Trophoblast cell (in vitro differentiated cells and primary cell): ENCODE results near the gene PEX5.

ENCODE experiments used
- DNase-seq, 2 donors: peaks; one replicate each; pipeline ENCODE4 v3.0.0-alpha.2; 2016
- H2AFZ ChIP-seq: 2 replicates; pipeline ENCODE4 v1.6.1; 2013; ENCODE audit warnings: low read length, moderate library complexity, mild to moderate bottlenecking; ENCODE audit not compliant: insufficient read depth, poor library complexity
- H2AK5ac ChIP-seq: 2 replicates; pipeline ENCODE4 v1.6.1; 2013; ENCODE audit warnings: mild to moderate bottlenecking, low read length
- H2BK120ac ChIP-seq: 2 replicates; pipeline ENCODE4 v1.6.1; 2013; ENCODE audit warnings: low read length, mild to moderate bottlenecking, moderate library complexity; ENCODE audit not compliant: insufficient read depth, poor library complexity
- H2BK12ac ChIP-seq: 2 replicates; pipeline ENCODE4 v1.6.1; 2013; ENCODE audit warnings: mild to moderate bottlenecking, low read length, moderate library complexity
- H2BK5ac ChIP-seq: 2 replicates; pipeline ENCODE4 v1.6.1; 2013; ENCODE audit warnings: low read length, low read depth, moderate library complexity, mild to moderate bottlenecking; ENCODE audit not compliant: poor library complexity
- H3K14ac ChIP-seq: 2 replicates; pipeline ENCODE4 v1.6.1; 2013; ENCODE audit warnings: mild to moderate bottlenecking, low read length
- H3K18ac ChIP-seq: 2 replicates; pipeline ENCODE4 v1.6.1; 2013; ENCODE audit warnings: mild to moderate bottlenecking, low read length
- H3K23ac ChIP-seq: 2 replicates; pipeline ENCODE4 v1.6.1; 2013; ENCODE audit warnings: low read length
- H3K27ac ChIP-seq: 2 replicates; pipeline ENCODE4 v1.5.1; 2013; ENCODE audit warnings: low read depth, mild to moderate bottlenecking, inconsistent platforms, low read length, moderate library complexity
- H3K27me3 ChIP-seq: 2 replicates; pipeline ENCODE4 v1.6.1; 2013; ENCODE audit warnings: inconsistent platforms, mild to moderate bottlenecking, low read length, moderate library complexity; ENCODE audit not compliant: insufficient read depth
- H3K36me3 ChIP-seq, 2 experiments: 1 replicate in 1 of 2; 2 replicates in 1 of 2; pipeline ENCODE4 v1.6.1; 2013; ENCODE audit warnings: low read length in 2 of 2, mild to moderate bottlenecking in 2 of 2, moderate library complexity in 1 of 2; ENCODE audit not compliant: insufficient read depth in 2 of 2, control insufficient read depth in 1 of 2
- H3K4ac ChIP-seq: 2 replicates; pipeline ENCODE4 v1.6.1; 2013; ENCODE audit warnings: low read depth, mild to moderate bottlenecking, low read length, moderate library complexity
- H3K4me1 ChIP-seq, 2 experiments: 1 replicate in 1 of 2; 2 replicates in 1 of 2; pipeline ENCODE4 v1.6.1; 2013; ENCODE audit warnings: low read length in 2 of 2, mild to moderate bottlenecking in 2 of 2, moderate library complexity in 1 of 2; ENCODE audit not compliant: insufficient read depth in 2 of 2, control insufficient read depth in 1 of 2
- H3K4me2 ChIP-seq: 2 replicates; pipeline ENCODE4 v1.6.1; 2013; ENCODE audit warnings: inconsistent platforms, mild to moderate bottlenecking, low read length, moderate library complexity
- H3K4me3 ChIP-seq: 2 replicates; pipeline ENCODE4 v1.5.1; 2013; ENCODE audit warnings: mild to moderate bottlenecking, low read depth, low read length, inconsistent platforms
- H3K79me1 ChIP-seq: one replicate; pipeline ENCODE4 v1.6.1; 2013; ENCODE audit warnings: low read length
- H3K79me2 ChIP-seq: 2 replicates; pipeline ENCODE4 v1.6.1; 2013; ENCODE audit warnings: low read length, mild to moderate bottlenecking; ENCODE audit not compliant: control insufficient read depth, insufficient read depth, poor library complexity
- H3K9ac ChIP-seq: 2 replicates; pipeline ENCODE4 v1.6.1; 2013; ENCODE audit warnings: mild to moderate bottlenecking, low read length
- H3K9me3 ChIP-seq: 2 replicates; pipeline ENCODE4 v1.6.1; 2013; ENCODE audit warnings: low read depth, mild to moderate bottlenecking, control low read depth, inconsistent platforms, low read length; ENCODE audit not compliant: insufficient read depth
- H4K12ac ChIP-seq: 2 replicates; pipeline ENCODE4 v1.6.1; 2013; ENCODE audit warnings: low read depth, mild to moderate bottlenecking, low read length, moderate library complexity
- H4K8ac ChIP-seq: 2 replicates; pipeline ENCODE4 v1.6.1; 2013; ENCODE audit warnings: low read depth, mild to moderate bottlenecking, low read length, moderate library complexity
- H4K91ac ChIP-seq: one replicate; pipeline ENCODE4 v1.6.1; 2013; ENCODE audit warnings: low read depth, mild to moderate bottlenecking, low read length, moderate library complexity
- WGBS: extraction: QIAGEN DNeasy Blood & Tissue Kit; methylation state at CpG from one replicate; pipeline ENCODE4 v1.1.7; 2013; ENCODE audit warnings: missing lambda C conversion rate; ENCODE audit not compliant: insufficient read length, insufficient coverage; ENCODE audit errors: extremely low coverage; 5-methylcytosine and 5-hydroxymethylcytosine counted together

PEX5 gene

GRCh38 chr12:7171854-7172253, 17.6 kb upstream of the PEX5 start:
- Histone ChIP-seq H3K18ac (no peak overlapping the region), H3K4me2 (no peak overlapping the region), H3K9me3 (peaks cover 11% of the 10 kb centered on the region), H3K4ac (no peak overlapping the region), H3K9ac (no peak overlapping the region), H3K23ac (no peak overlapping the region), H3K4me3 (no peak overlapping the region), H4K91ac (no peak overlapping the region), H2BK120ac (no peak overlapping the region), H2AK5ac (no peak overlapping the region), H3K27me3 (no peaks in the 10 kb centered on the region), H4K12ac (no peak overlapping the region), H3K36me3 (no peaks in the 10 kb centered on the region), H2BK12ac (no peak overlapping the region), H3K4me1 (no peaks in the 10 kb centered on the region), H3K27ac (no peak overlapping the region), H2AFZ (no peak overlapping the region), H3K79me2 (no peaks in the 10 kb centered on the region), H4K8ac (no peak overlapping the region), H2BK5ac (no peak overlapping the region), H3K79me1 (no peaks in the 10 kb centered on the region), H3K14ac (no peak overlapping the region)
- no peak for DNase-seq
- no CpG with 5 or more reads among the region's 1 CpG for WGBS

GRCh38 chr12:7175493-7175892, 14.0 kb upstream of the PEX5 start:
- no peak overlapping the region for H3K14ac ChIP-seq
- H3K4me1 ChIP-seq = no peaks in the 10 kb centered on the region
- no peak overlapping the region for H3K9ac ChIP-seq
- no peak overlapping the region for H2BK120ac ChIP-seq
- no peaks in the 10 kb centered on the region for H3K79me1 ChIP-seq
- no peak overlapping the region for H3K4ac ChIP-seq
- no peak overlapping the region for H3K4me2 ChIP-seq
- H2AFZ ChIP-seq = no peak overlapping the region
- DNase-seq = no peak
- H2BK12ac ChIP-seq = no peak overlapping the region
- no peak overlapping the region for H3K18ac ChIP-seq
- H3K9me3 ChIP-seq = peaks cover 7% of the 10 kb centered on the region
- no peak overlapping the region for H3K4me3 ChIP-seq
- H3K27ac ChIP-seq = no peak overlapping the region
- H2AK5ac ChIP-seq = no peak overlapping the region
- no peak overlapping the region for H3K23ac ChIP-seq
- H3K27me3 ChIP-seq = no peaks in the 10 kb centered on the region
- H3K79me2 ChIP-seq = no peaks in the 10 kb centered on the region
- no peak overlapping the region for H2BK5ac ChIP-seq
- no peak overlapping the region for H4K8ac ChIP-seq
- H4K91ac ChIP-seq = no peak overlapping the region
- no peak overlapping the region for H4K12ac ChIP-seq
- no peaks in the 10 kb centered on the region for H3K36me3 ChIP-seq

GRCh38 chr12:7176595-7176994, 12.9 kb upstream of the PEX5 start:
- no CpG with 5 or more reads among the region's 2 CpGs for WGBS
- Histone ChIP-seq H2AK5ac (no peak overlapping the region), H4K91ac (no peak overlapping the region)

GRCh38 chr12:7178481-7178880, 11.0 kb upstream of the PEX5 start:
- H3K23ac ChIP-seq = no peak overlapping the region
- H3K79me1 ChIP-seq = no peaks in the 10 kb centered on the region
- DNase-seq = no peak
- no peak overlapping the region for H3K27ac ChIP-seq
- H4K91ac ChIP-seq = no peak overlapping the region
- H2BK5ac ChIP-seq = no peak overlapping the region
- H4K8ac ChIP-seq = no peak overlapping the region
- no peak overlapping the region for H2AK5ac ChIP-seq
- no peaks in the 10 kb centered on the region for H3K27me3 ChIP-seq
- no peak overlapping the region for H3K4me3 ChIP-seq
- no peaks in the 10 kb centered on the region for H3K4me1 ChIP-seq
- H4K12ac ChIP-seq = no peak overlapping the region
- no peak overlapping the region for H2BK120ac ChIP-seq
- no peak overlapping the region for H2BK12ac ChIP-seq
- H3K4me2 ChIP-seq = no peak overlapping the region
- no peaks in the 10 kb centered on the region for H3K79me2 ChIP-seq
- no peak overlapping the region for H3K9ac ChIP-seq
- WGBS = no CpG with 5 or more reads among the region's 2 CpGs
- H3K18ac ChIP-seq = no peak overlapping the region
- no peak overlapping the region for H3K14ac ChIP-seq
- no peak overlapping the region for H2AFZ ChIP-seq
- H3K4ac ChIP-seq = no peak overlapping the region
- H3K9me3 ChIP-seq = peaks cover 6% of the 10 kb centered on the region
- H3K36me3 ChIP-seq = no peaks in the 10 kb centered on the region

More at GRCh38 chr12:7176595-7176994, 12.9 kb upstream of the PEX5 start:
- Histone ChIP-seq H3K4me3 (no peak overlapping the region), H4K8ac (no peak overlapping the region), H3K4me2 (no peak overlapping the region), H2BK120ac (no peak overlapping the region), H2BK5ac (no peak overlapping the region), H4K12ac (no peak overlapping the region), H3K18ac (no peak overlapping the region), H3K23ac (no peak overlapping the region), H2BK12ac (no peak overlapping the region), H3K4me1 (no peaks in the 10 kb centered on the region), H2AFZ (no peak overlapping the region), H3K27me3 (no peaks in the 10 kb centered on the region), H3K79me1 (no peaks in the 10 kb centered on the region), H3K27ac (no peak overlapping the region), H3K14ac (no peak overlapping the region), H3K4ac (no peak overlapping the region), H3K36me3 (no peaks in the 10 kb centered on the region), H3K9ac (no peak overlapping the region), H3K9me3 (peaks cover 8% of the 10 kb centered on the region), H3K79me2 (no peaks in the 10 kb centered on the region)
- no peak for DNase-seq
